AG09309 (cell line): ENCODE results near the gene LDB2.

Source experiments
- DNase-seq: peaks from one replicate; pipeline ENCODE4 v3.0.0-alpha.2; 2010; ENCODE audit warnings: low read depth
- H3K4me3 ChIP-seq: 2 replicates; pipeline ENCODE4 v1.5.1; 2011; ENCODE audit warnings: mild to moderate bottlenecking, low read depth, low read length, moderate library complexity; ENCODE audit not compliant: control insufficient read depth
- CTCF ChIP-seq: IDR thresholded peaks from 2 replicates; pipeline ENCODE4 v1.5.1; 2011; ENCODE audit warnings: mild to moderate bottlenecking, low read depth, low read length, inconsistent platforms; ENCODE audit not compliant: insufficient read depth, control insufficient read depth; ENCODE audit errors: missing control alignments

LDB2 gene

GRCh38 chr4:16521156-16521915, 377.1 kb downstream of the LDB2 start:
- DNase-seq: no peak
- no peak overlapping the region for H3K4me3 ChIP-seq
- no peak for TF ChIP-seq CTCF

- H3K4me3 ChIP-seq: no peak overlapping the region
- peak; percentile 80 for DNase-seq
- peak; percentile 69 for TF ChIP-seq CTCF
Observed at GRCh38 chr4:16516796-16517439, 381.5 kb downstream of the LDB2 start.

- no peak for TF ChIP-seq CTCF
- DNase-seq: no peak
Observed at GRCh38 chr4:16513876-16514275, 384.6 kb downstream of the LDB2 start.

GRCh38 chr4:16508968-16509367, 389.5 kb downstream of the LDB2 start:
- DNase-seq: no peak
- H3K4me3 ChIP-seq: no peak overlapping the region

More at GRCh38 chr4:16513876-16514275, 384.6 kb downstream of the LDB2 start:
- no peak overlapping the region for H3K4me3 ChIP-seq

GRCh38 chr4:16505726-16506125, 392.7 kb downstream of the LDB2 start:
- peak; percentile 49 for TF ChIP-seq CTCF
- H3K4me3 ChIP-seq: no peak overlapping the region
- DNase-seq: no peak

More at GRCh38 chr4:16508968-16509367, 389.5 kb downstream of the LDB2 start:
- TF ChIP-seq CTCF: peak; percentile 40

- no peak overlapping the region for H3K4me3 ChIP-seq
- DNase-seq: no peak
- no peak for TF ChIP-seq CTCF
Observed at GRCh38 chr4:16505267-16505666, 393.2 kb downstream of the LDB2 start.
